Esophagus squamous epithelium (tissue), 5 donors: ENCODE results near the gene CLEC2A. TPM values are rescaled to one million over a fixed set of nuclear protein-coding genes. Genes with fewer than 3 reads are reported as not detected.
A peak's percentile ranks its signal among the peaks of the same experiment; 100 is the strongest.
"Not testable (repeated sequence)": the region's sequence is repeated elsewhere in the genome, so short reads cannot be mapped to it uniquely, and the experiment has no call there.

Experiments used
- DNase-seq: peaks from one replicate; lab custom pipeline; 2025; lab: John Stamatoyannopoulos, UW
- H3K27ac ChIP-seq, 4 donors: fragments of 200-600 bp; sonication (generic); one replicate each; pipeline ENCODE4 v1.5.1; 2016 to 2019; ENCODE audit warnings: mild to moderate bottlenecking in 1 of 4
- H3K27me3 ChIP-seq, 4 donors: fragments of 200-600 bp; sonication (generic); 1 replicate in 3 of 4; 2 replicates in 1 of 4; pipeline versions ENCODE4 v1.5.1 to v1.6.0; 2017 to 2021; ENCODE audit warnings: antibody characterized with exemption in 1 of 4
- H3K36me3 ChIP-seq, 3 donors: fragments of 200-600 bp; sonication (generic); one replicate each; pipeline ENCODE4 v1.5.1; 2016 to 2019
- H3K4me1 ChIP-seq, 3 donors: fragments of 200-600 bp; sonication (generic); one replicate each; pipeline ENCODE4 v1.5.1; 2017 to 2019
- H3K4me3 ChIP-seq, 4 donors: fragments of 200-600 bp; sonication (generic); 1 replicate in 3 of 4; 2 replicates in 1 of 4; pipeline ENCODE4 v1.5.1; 2016 to 2019; ENCODE audit warnings: mild to moderate bottlenecking in 2 of 4, moderate library complexity in 1 of 4
- H3K9me3 ChIP-seq, 3 donors: fragments of 200-600 bp; sonication (generic); one replicate each; pipeline ENCODE4 v1.5.1; 2016 to 2019
- CTCF ChIP-seq, 6 experiments: fragments of 450-650 bp in 4 of 6; fragments of 200-600 bp in 2 of 6; sonication (generic) in 2 of 6; IDR thresholded peaks; one replicate each; pipeline ENCODE4 v1.5.1; 2016 to 2019; ENCODE audit warnings: antibody characterized with exemption in 6 of 6, mild to moderate bottlenecking in 4 of 6, moderate library complexity in 4 of 6
- POLR2A ChIP-seq, 4 donors: fragments of 450-650 bp; IDR thresholded peaks; one replicate each; pipeline ENCODE4 v1.6.1; 2017; ENCODE audit warnings: antibody characterized with exemption in 4 of 4, mild to moderate bottlenecking in 4 of 4, moderate library complexity in 3 of 4
- WGBS, 2 donors: methylation state at CpG; one replicate each; pipeline ENCODE4 v1.1.5; 2018; 5-methylcytosine and 5-hydroxymethylcytosine counted together
- intact Hi-C: fragments of 100-400 bp; cut with DNase I; formaldehyde crosslinking; loops from one replicate; pipeline ENCODE4 v1.15.0; 2022
- total RNA-seq, 4 donors: library from RNA; depleted of rRNA; stranded (reverse); fragments of >200 nt; gene quantifications; one replicate each; pipeline ENCODE4 v1.1.0, GENCODE V29; 2016
- donor health status: DM: yes; HTN: yes; CAD: no.

Gene CLEC2A
- total RNA-seq, 4 donors from 2014 or later, result not detected

- DNase-seq, result no peak
- peaks cover 0 to 23% (median 0%) of the 10 kb centered on the region in 3 donors for H3K4me1 ChIP-seq
- no peak for TF ChIP-seq POLR2A (IDR thresholded peaks at IDR 0.05)
- no peak for TF ChIP-seq CTCF (IDR thresholded peaks at IDR 0.05)
- WGBS, 2 donors, result 94 to 96% methylated on average over 3 of the region's 3 CpGs
- peak within 1 kb of the TSS in 1 of 4 donors; percentile 2 for H3K27ac ChIP-seq
- H3K36me3 ChIP-seq, result no peaks in the 10 kb centered on the region
- intact Hi-C loops, result no loop called here
- no peaks in the 10 kb centered on the region for H3K9me3 ChIP-seq
- H3K4me3 ChIP-seq, result no peak within 1 kb of the TSS
- no peaks in the 10 kb centered on the region for H3K27me3 ChIP-seq
Observed at GRCh38 chr12:9881246-9881645, 50.9 kb downstream of the CLEC2A start, which contains the start of gene KLRF2. Gene KLRF2 (plus strand): TSS chr12:9881489. CDS start chr12:9881596, 107 bp downstream.

DNA sequence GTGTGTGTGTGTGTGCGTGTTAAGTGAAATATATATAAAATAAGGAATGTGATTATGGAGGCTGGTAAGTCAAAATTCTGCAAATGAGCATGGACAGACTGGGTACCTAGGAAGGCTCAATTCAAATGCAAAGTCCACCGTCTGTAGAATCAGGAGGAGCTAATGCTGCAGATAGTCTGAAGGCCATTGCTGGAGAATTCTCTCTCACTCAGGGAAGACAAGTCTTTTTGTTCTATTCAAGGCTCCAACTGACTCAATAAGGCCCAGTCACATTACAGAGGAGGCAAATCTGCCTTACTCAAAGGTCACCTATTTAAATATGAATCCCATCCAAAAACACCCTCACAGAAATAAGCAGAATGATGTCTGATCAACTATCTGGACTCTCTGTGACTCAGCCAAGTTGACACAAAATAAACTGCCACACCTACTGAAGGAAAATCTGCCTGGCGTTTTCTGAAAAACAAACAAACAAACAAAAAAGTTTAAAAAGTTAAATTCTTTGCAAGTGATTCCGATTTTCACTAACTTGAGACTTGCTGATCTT lies 51.6 kb downstream of the CLEC2A start:
- Histone ChIP-seq H3K36me3 (no peaks in the 10 kb centered on the region), H3K27ac (no peak overlapping the region), H3K4me3 (no peak overlapping the region), H3K4me1 (peaks cover 0 to 23% (median 0%) of the 10 kb centered on the region in 3 donors), H3K27me3 (no peaks in the 10 kb centered on the region), H3K9me3 (no peaks in the 10 kb centered on the region)
- WGBS, 2 donors, result 74 to 82% methylated on average over 4 of the region's 4 CpGs
- DNase-seq, result no peak
- intact Hi-C loops, result no loop called here
- TF ChIP-seq CTCF (IDR thresholded peaks at IDR 0.05), result no peak
- no peak for TF ChIP-seq POLR2A (IDR thresholded peaks at IDR 0.05)

GRCh38 chr12:9876120-9876519 lies 56.0 kb downstream of the CLEC2A start:
- H3K27ac ChIP-seq, H3K36me3 ChIP-seq, intact Hi-C loops, H3K27me3 ChIP-seq, H3K4me3 ChIP-seq, H3K9me3 ChIP-seq, DNase-seq: not testable (repeated sequence)
- 100% methylated on average over 3 of the region's 26 CpGs; no CpG with 5 or more reads in 1 of the 2 donors for WGBS, 2 donors
- peaks cover 10 to 28% (median 10%) of the 10 kb centered on the region in 3 donors for H3K4me1 ChIP-seq

DNA sequence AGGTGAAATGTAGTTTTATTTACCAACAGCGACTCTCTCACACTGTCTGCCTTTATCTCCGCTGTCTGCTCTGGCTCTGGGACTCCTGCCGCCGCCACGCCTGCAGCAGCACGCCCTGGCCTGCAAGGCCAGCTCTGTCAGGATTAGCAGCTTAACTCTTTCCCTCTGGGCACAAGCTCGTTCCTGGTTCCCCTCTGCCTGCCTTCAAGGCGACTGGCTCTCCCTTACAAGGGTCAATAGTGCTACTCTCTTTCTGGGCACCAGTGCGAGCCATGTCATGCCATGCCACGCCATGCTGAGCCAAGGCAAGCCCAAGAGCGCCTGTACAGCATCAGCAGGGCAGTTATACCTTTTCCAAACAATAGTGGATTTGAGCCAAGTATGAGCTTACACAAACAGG lies 59.4 kb downstream of the CLEC2A start:
- 43 to 53% methylated on average over 10 to 11 of the region's 11 CpGs for WGBS, 2 donors
- Histone ChIP-seq H3K36me3 (no peaks in the 10 kb centered on the region), H3K9me3 (no peaks in the 10 kb centered on the region), H3K4me3 (peak overlapping the region in 1 of 4 donors; percentile 32), H3K4me1 (peaks cover 10 to 36% (median 14%) of the 10 kb centered on the region in 3 donors), H3K27ac (peak overlapping the region; percentile 54 to 93 (median 64)), H3K27me3 (no peaks in the 10 kb centered on the region)
- no peak for DNase-seq
- intact Hi-C loops, result no loop called here
- TF ChIP-seq POLR2A (IDR thresholded peaks at IDR 0.05), result no peak
- TF ChIP-seq CTCF (IDR thresholded peaks at IDR 0.05), result no peak

- peak overlapping the region; percentile 54 to 93 (median 64) for H3K27ac ChIP-seq
- peak overlapping the region in 1 of 4 donors; percentile 32 for H3K4me3 ChIP-seq
- WGBS, 2 donors, result 39 to 57% methylated on average over 3 of the region's 3 CpGs
- TF ChIP-seq POLR2A (IDR thresholded peaks at IDR 0.05) (no peak), CTCF (IDR thresholded peaks at IDR 0.05) (no peak)
- intact Hi-C loops, result no loop called here
- H3K27me3 ChIP-seq, result no peaks in the 10 kb centered on the region
- peaks cover 10 to 36% (median 14%) of the 10 kb centered on the region in 3 donors for H3K4me1 ChIP-seq
- H3K9me3 ChIP-seq, result no peaks in the 10 kb centered on the region
- no peaks in the 10 kb centered on the region for H3K36me3 ChIP-seq
- DNase-seq, result no peak
Observed at GRCh38 chr12:9872162-9872561, 60.0 kb downstream of the CLEC2A start.
